ENCODE results near the gene CADM2. TPM values are rescaled to one million over a fixed set of nuclear protein-coding genes. Genes with fewer than 3 reads are reported as not detected.

The CADM2 gene
- total RNA-seq, 1 donor from 2014 or later, result 6.8 TPM

- Mint-ChIP-seq H3K9me3 (no peaks in the 10 kb centered on the region), H3K4me1 (peaks cover 31% of the 10 kb centered on the region), H3K27me3 (ENCODE audit: insufficient read depth, low read depth) (no peaks in the 10 kb centered on the region), H3K36me3 (no peaks in the 10 kb centered on the region), H3K4me3 (no peak overlapping the region), H3K27ac (no peak overlapping the region)
- no peak overlapping the region for H3K4me3 ChIP-seq
- peaks cover 11% of the 10 kb centered on the region for H4K20me1 ChIP-seq (ENCODE audit: low read depth)
- no peak overlapping the region for H3K9ac ChIP-seq
- peaks cover 32% of the 10 kb centered on the region for H3F3A ChIP-seq (ENCODE audit: low read depth)
- H3K4me2 ChIP-seq, result no peak overlapping the region
- TF ChIP-seq EZH2phosphoT487 (IDR thresholded peaks at IDR 0.05) (no peak), EZH2 (IDR thresholded peaks at IDR 0.05) (no peak)
- TF ChIP-seq, protein P1, sequence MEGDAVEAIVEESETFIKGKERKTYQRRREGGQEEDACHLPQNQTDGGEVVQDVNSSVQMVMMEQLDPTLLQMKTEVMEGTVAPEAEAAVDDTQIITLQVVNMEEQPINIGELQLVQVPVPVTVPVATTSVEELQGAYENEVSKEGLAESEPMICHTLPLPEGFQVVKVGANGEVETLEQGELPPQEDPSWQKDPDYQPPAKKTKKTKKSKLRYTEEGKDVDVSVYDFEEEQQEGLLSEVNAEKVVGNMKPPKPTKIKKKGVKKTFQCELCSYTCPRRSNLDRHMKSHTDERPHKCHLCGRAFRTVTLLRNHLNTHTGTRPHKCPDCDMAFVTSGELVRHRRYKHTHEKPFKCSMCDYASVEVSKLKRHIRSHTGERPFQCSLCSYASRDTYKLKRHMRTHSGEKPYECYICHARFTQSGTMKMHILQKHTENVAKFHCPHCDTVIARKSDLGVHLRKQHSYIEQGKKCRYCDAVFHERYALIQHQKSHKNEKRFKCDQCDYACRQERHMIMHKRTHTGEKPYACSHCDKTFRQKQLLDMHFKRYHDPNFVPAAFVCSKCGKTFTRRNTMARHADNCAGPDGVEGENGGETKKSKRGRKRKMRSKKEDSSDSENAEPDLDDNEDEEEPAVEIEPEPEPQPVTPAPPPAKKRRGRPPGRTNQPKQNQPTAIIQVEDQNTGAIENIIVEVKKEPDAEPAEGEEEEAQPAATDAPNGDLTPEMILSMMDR (IDR thresholded peaks at IDR 0.05), result no peak
- no peak for DNase-seq (ENCODE audit: low spot score)
- H3K4me1 ChIP-seq, result peaks cover 37% of the 10 kb centered on the region
- no peaks in the 10 kb centered on the region for H3K36me3 ChIP-seq
- H3K27ac ChIP-seq, result no peak overlapping the region
- no peaks in the 10 kb centered on the region for H3K9me3 ChIP-seq (ENCODE audit: low read depth)
- H3K27me3 ChIP-seq, result no peaks in the 10 kb centered on the region
- H2AFZ ChIP-seq (replicated peaks), result no peak overlapping the region
- peaks cover 6% of the 10 kb centered on the region for H3K79me2 ChIP-seq (ENCODE audit: low read depth)
Measured at GRCh38 chr3:84980456-84980855, 21.7 kb downstream of the CADM2 start.

GRCh38 chr3:84983490-84983889 is 24.7 kb downstream of the CADM2 start:
- TF ChIP-seq EZH2 (IDR thresholded peaks at IDR 0.05), result no peak
- TF ChIP-seq EZH2phosphoT487 (IDR thresholded peaks at IDR 0.05), result no peak
- TF ChIP-seq, protein P1 (IDR thresholded peaks at IDR 0.05), result no peak
- H3F3A ChIP-seq (ENCODE audit: low read depth), result peaks cover 32% of the 10 kb centered on the region
- no peak for DNase-seq (ENCODE audit: low spot score)
- H3K9me3 Mint-ChIP-seq, result no peaks in the 10 kb centered on the region
- H3K27me3 Mint-ChIP-seq (ENCODE audit: insufficient read depth, low read depth), result no peaks in the 10 kb centered on the region
- H3K36me3 ChIP-seq, result no peaks in the 10 kb centered on the region
- H3K27ac ChIP-seq, result no peak overlapping the region
- H3K4me3 Mint-ChIP-seq, result no peak overlapping the region
- peaks cover 11% of the 10 kb centered on the region for H4K20me1 ChIP-seq (ENCODE audit: low read depth)
- no peak overlapping the region for H3K9ac ChIP-seq
- no peaks in the 10 kb centered on the region for H3K36me3 Mint-ChIP-seq
- H3K4me1 Mint-ChIP-seq, result peaks cover 33% of the 10 kb centered on the region
- H3K4me1 ChIP-seq, result peaks cover 44% of the 10 kb centered on the region
- H3K4me3 ChIP-seq, result no peak overlapping the region
- H3K9me3 ChIP-seq (ENCODE audit: low read depth), result no peaks in the 10 kb centered on the region
- H2AFZ ChIP-seq (replicated peaks), result no peak overlapping the region
- peak overlapping the region; percentile 28 for H3K4me2 ChIP-seq
- H3K27ac Mint-ChIP-seq, result no peak overlapping the region
- H3K27me3 ChIP-seq, result no peaks in the 10 kb centered on the region
- H3K79me2 ChIP-seq (ENCODE audit: low read depth), result peaks cover 6% of the 10 kb centered on the region

- Histone ChIP-seq H3K9me3 (ENCODE audit: low read depth) (no peaks in the 10 kb centered on the region), H3K4me2 (peak overlapping the region; percentile 28), H3K4me3 (no peak overlapping the region), H3K9ac (no peak overlapping the region), H3K27me3 (no peaks in the 10 kb centered on the region), H3K4me1 (peaks cover 39% of the 10 kb centered on the region), H3F3A (ENCODE audit: low read depth) (peaks cover 32% of the 10 kb centered on the region), H2AFZ (replicated peaks) (no peak overlapping the region), H4K20me1 (ENCODE audit: low read depth) (peaks cover 11% of the 10 kb centered on the region), H3K27ac (no peak overlapping the region), H3K79me2 (ENCODE audit: low read depth) (peaks cover 6% of the 10 kb centered on the region), H3K36me3 (no peaks in the 10 kb centered on the region)
- H3K4me1 Mint-ChIP-seq, result peaks cover 28% of the 10 kb centered on the region
- DNase-seq (ENCODE audit: low spot score), result peak; percentile 45
- H3K36me3 Mint-ChIP-seq, result no peaks in the 10 kb centered on the region
- no peak overlapping the region for H3K4me3 Mint-ChIP-seq
- TF ChIP-seq EZH2phosphoT487 (IDR thresholded peaks at IDR 0.05) (peak; percentile 55), EZH2 (IDR thresholded peaks at IDR 0.05) (no peak)
- H3K9me3 Mint-ChIP-seq, result no peaks in the 10 kb centered on the region
- no peaks in the 10 kb centered on the region for H3K27me3 Mint-ChIP-seq (ENCODE audit: insufficient read depth, low read depth)
- peak overlapping the region; percentile 74 for H3K27ac Mint-ChIP-seq
Measured at GRCh38 chr3:84984429-84984828, 25.6 kb downstream of the CADM2 start.

DNA sequence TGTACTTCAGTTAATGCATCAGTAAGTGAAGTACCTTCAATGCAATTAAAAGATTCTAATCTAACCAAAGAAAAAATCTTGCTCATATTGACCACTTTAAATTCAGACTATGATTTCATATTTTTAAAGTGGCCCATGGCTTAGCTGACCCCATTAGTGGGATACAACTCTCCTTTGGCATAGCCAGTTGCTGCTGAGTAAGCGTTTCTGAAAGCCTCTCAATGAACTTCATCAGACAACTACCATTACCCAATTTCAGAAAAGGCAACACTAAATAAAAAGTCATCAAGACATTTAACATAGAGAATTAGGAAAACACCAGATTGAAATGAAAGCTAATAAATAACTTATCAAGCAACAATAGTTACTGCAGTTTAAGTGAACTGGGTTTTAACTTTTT is 27.0 kb downstream of the CADM2 start:
- no peak for DNase-seq (ENCODE audit: low spot score)
- H4K20me1 ChIP-seq (ENCODE audit: low read depth), result peaks cover 11% of the 10 kb centered on the region
- no peak overlapping the region for H3K27ac ChIP-seq
- H3F3A ChIP-seq (ENCODE audit: low read depth), result peaks cover 26% of the 10 kb centered on the region
- H3K4me3 ChIP-seq, result no peak overlapping the region
- no peaks in the 10 kb centered on the region for H3K36me3 ChIP-seq
- H3K27ac Mint-ChIP-seq, result no peak overlapping the region
- H2AFZ ChIP-seq (replicated peaks), result no peak overlapping the region
- no peaks in the 10 kb centered on the region for H3K9me3 ChIP-seq (ENCODE audit: low read depth)
- H3K4me1 ChIP-seq, result peaks cover 29% of the 10 kb centered on the region
- H3K9me3 Mint-ChIP-seq, result no peaks in the 10 kb centered on the region
- TF ChIP-seq EZH2 (IDR thresholded peaks at IDR 0.05) (no peak), EZH2phosphoT487 (IDR thresholded peaks at IDR 0.05) (no peak)
- TF ChIP-seq, protein P1 (IDR thresholded peaks at IDR 0.05), result no peak
- H3K27me3 Mint-ChIP-seq (ENCODE audit: insufficient read depth, low read depth), result no peaks in the 10 kb centered on the region
- peaks cover 4% of the 10 kb centered on the region for H3K79me2 ChIP-seq (ENCODE audit: low read depth)
- H3K27me3 ChIP-seq, result no peaks in the 10 kb centered on the region
- no peak overlapping the region for H3K9ac ChIP-seq
- no peak overlapping the region for H3K4me3 Mint-ChIP-seq
- no peaks in the 10 kb centered on the region for H3K36me3 Mint-ChIP-seq
- H3K4me2 ChIP-seq, result no peak overlapping the region
- H3K4me1 Mint-ChIP-seq, result peaks cover 18% of the 10 kb centered on the region

Measured in neural progenitor cell (in vitro differentiated cells).